GM08714 (cell line): ENCODE data around the gene TMEM117.

Experiments used
- H3K4me3 ChIP-seq: fragments of 200-500 bp; sonication (Bioruptor generic); 2 replicates; pipeline ENCODE4 v1.5.1; 2014; ENCODE audit warnings: mild to moderate bottlenecking, low read length, inconsistent platforms
- ZNF274 ChIP-seq: IDR thresholded peaks from 2 replicates; pipeline ENCODE4 v1.6.1; 2012; ENCODE audit warnings: mild to moderate bottlenecking, low read depth, low read length

Gene TMEM117

GRCh38 chr12:43935581-43935980, 99.7 kb downstream of the TMEM117 start:
- no peak for TF ChIP-seq ZNF274
- H3K4me3 ChIP-seq = no peak overlapping the region

DNA sequence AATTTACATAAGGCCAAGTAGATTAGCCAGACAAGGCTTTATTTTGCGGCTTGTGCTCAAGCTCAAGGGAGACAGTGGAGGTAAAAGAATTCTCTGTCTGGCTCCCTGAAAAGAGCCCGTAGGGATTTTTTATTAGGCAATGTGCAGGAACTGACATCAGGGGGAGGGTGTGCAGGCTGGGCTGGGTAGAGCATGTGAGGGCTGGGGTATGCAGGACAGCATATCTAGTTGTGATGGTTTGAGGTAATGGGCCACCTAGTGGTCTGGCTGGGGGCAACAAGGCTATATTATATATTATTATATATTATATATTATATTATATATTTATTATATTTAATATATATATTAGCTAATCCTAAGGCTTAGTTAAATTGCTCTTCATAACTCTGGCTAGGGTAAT, 102.1 kb downstream of the TMEM117 start:
- no peak overlapping the region for H3K4me3 ChIP-seq
- no peak for TF ChIP-seq ZNF274

DNA sequence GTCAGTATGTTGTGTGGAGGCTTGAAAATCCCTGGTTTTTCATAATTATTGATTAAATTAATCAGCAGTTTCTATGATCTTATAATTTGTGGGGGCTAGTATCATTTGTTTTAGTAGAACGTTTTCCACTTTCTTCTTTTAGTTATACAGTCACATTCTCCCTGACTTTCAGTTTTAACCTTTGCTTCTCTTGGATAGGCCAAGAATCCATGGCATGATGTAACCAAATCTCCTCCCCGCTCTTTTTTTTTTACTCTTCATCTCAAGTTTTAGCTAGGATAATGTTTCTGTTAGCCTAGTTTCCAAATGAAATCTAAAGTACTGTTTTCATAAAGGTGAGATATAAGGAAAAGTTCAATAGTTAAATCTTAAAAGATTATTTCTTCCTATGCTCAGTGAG, 106.5 kb downstream of the TMEM117 start:
- no peak overlapping the region for H3K4me3 ChIP-seq
- no peak for TF ChIP-seq ZNF274

GRCh38 chr12:43945983-43946382, 110.1 kb downstream of the TMEM117 start:
- no peak for TF ChIP-seq ZNF274
- H3K4me3 ChIP-seq = no peak overlapping the region

DNA sequence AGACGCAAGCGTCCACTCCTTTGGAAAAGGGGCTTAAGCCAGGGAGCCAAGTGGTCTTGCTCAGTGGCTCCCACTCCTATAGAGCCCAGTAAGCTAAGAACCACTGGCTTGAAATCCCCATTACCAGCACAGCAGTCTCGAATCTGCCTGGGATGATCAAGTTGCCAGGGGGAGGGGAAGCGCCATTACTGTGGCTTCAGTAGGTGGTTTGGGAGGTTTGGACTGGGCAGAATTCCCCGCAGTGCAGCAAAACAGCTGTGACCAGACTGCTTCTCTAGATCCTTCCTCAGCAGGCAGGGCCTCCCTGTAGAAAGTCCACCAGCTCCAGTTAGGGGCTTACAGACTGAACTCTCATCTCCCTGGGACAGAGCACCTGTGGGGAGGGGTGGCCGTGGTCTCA, 115.4 kb downstream of the TMEM117 start:
- no peak overlapping the region for H3K4me3 ChIP-seq
- no peak for TF ChIP-seq ZNF274

GRCh38 chr12:43957732-43958372, 122.0 kb downstream of the TMEM117 start:
- TF ChIP-seq ZNF274 = no peak

GRCh38 chr12:43964033-43964432, 128.2 kb downstream of the TMEM117 start:
- no peak overlapping the region for H3K4me3 ChIP-seq
- TF ChIP-seq ZNF274 = no peak

More at GRCh38 chr12:43957732-43958372, 122.0 kb downstream of the TMEM117 start:
- H3K4me3 ChIP-seq = no peak overlapping the region

- H3K4me3 ChIP-seq = no peak overlapping the region
- TF ChIP-seq ZNF274 = no peak
These were observed 129.1 kb downstream of the TMEM117 start for GRCh38 chr12:43964961-43965360.

GRCh38 chr12:43965899-43966298, 130.0 kb downstream of the TMEM117 start:
- TF ChIP-seq ZNF274 = no peak

GRCh38 chr12:43968736-43969135, 132.9 kb downstream of the TMEM117 start:
- no peak overlapping the region for H3K4me3 ChIP-seq
- no peak for TF ChIP-seq ZNF274

More at GRCh38 chr12:43965899-43966298, 130.0 kb downstream of the TMEM117 start:
- H3K4me3 ChIP-seq = no peak overlapping the region

GRCh38 chr12:43969882-43970281, 134.0 kb downstream of the TMEM117 start:
- no peak overlapping the region for H3K4me3 ChIP-seq
- TF ChIP-seq ZNF274 = no peak

DNA sequence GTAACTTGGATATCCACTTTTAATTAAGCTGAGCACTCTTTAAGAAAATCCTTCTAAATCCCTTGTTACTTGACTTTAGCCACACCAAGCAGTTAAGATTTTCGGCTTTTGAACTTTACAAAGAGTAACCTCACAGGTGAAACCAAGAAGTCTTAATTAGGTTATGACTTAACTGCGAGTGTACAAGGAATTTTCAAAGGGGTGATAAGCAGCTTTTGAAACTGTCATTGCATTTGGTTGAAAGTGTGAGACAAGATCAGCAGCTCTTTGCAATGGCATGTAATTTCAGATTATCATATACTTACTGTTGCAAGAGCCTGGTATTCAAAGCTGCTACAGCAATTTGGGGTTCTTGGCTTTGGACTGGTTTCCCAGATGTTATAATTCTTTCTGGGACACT, 137.5 kb downstream of the TMEM117 start:
- no peak overlapping the region for H3K4me3 ChIP-seq
- no peak for TF ChIP-seq ZNF274

- no peak overlapping the region for H3K4me3 ChIP-seq
- TF ChIP-seq ZNF274 = no peak
These were observed 138.1 kb downstream of the TMEM117 start for GRCh38 chr12:43973993-43974392.

DNA sequence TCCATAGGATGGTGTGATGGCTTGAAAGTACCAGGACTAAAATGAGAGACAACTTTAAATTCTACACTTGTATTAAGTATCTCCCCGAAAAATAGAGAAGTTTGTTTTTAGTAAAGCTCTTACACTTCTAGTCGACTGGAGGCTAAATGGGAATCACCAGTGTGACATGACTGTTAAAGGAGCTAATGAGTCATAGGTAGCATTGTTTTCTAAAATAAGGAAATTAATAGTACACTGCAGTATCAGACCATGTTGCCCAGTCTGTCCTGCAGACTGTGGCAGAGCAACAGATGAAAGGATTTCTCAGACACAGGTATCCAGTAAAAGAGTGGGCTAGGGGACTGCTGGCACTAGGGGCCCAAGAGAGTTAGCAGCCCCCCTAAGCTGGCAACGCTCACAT, 140.1 kb downstream of the TMEM117 start:
- no peak overlapping the region for H3K4me3 ChIP-seq
- no peak for TF ChIP-seq ZNF274

- no peak overlapping the region for H3K4me3 ChIP-seq
- no peak for TF ChIP-seq ZNF274
These were observed 142.7 kb downstream of the TMEM117 start for GRCh38 chr12:43978556-43978955.

- no peak for TF ChIP-seq ZNF274
- H3K4me3 ChIP-seq = no peak overlapping the region
These were observed 143.6 kb downstream of the TMEM117 start for GRCh38 chr12:43979450-43979849.
